SK-MEL-5 (cell line): ENCODE results near the gene WNT9B. TPM values are rescaled to one million over a fixed set of nuclear protein-coding genes. Genes with fewer than 3 reads are reported as not detected.

Source experiments
- DNase-seq: peaks from one replicate; pipeline ENCODE4 v3.0.0-alpha.2; 2016; ENCODE audit warnings: low read depth, low spot score
- in situ Hi-C: cut with HindIII; loops from 2 replicates; pipeline ENCODE4 v1.10.0; 2016; ENCODE audit warnings: low sequenced_read_pairs, high pct_unique_total_duplicates, low pct_unique_long_range_greater_than_20kb
- total RNA-seq: library from RNA; depleted of rRNA; stranded (reverse); fragments of >200 nt; shearing (Covaris generic); gene quantifications from 2 replicates; pipeline ENCODE4 v1.2.3, GENCODE V29; 2014

The WNT9B gene
- total RNA-seq, 1 experiment from 2014 or later: not detected

GRCh38 chr17:46872421-46872820 is 21.0 kb downstream of the WNT9B start:
- in situ Hi-C loops: no loop called here
- no peak for DNase-seq

GRCh38 chr17:46873941-46874645 is 22.7 kb downstream of the WNT9B start:
- no peak for DNase-seq
- in situ Hi-C loops: no loop called here

GRCh38 chr17:46874906-46875305 is 23.5 kb downstream of the WNT9B start:
- DNase-seq: no peak
- in situ Hi-C loops: no loop called here

DNA sequence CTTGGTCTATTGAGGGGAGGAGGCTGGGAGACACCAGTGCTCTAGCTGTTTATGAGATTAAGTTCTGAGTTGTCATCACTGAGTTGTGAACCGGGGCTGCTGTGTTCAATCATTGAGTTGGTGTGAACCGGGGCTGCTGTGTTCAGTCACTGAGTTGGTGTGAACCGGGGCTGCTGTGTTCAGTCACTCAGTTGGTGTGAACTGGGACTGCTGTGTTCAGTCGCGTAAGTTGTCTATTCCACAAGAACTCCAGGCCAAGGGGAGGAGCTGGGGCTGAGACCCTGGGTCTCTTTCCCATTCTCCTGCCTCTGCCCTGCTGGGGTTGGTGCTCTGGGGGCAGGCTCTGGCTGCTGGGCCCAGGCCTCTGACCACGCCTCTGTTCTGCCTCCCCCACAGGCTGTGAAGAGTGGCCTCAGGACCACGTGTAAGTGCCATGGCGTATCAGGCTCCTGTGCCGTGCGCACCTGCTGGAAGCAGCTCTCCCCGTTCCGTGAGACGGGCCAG is 24.5 kb downstream of the WNT9B start:
- DNase-seq: no peak

DNA sequence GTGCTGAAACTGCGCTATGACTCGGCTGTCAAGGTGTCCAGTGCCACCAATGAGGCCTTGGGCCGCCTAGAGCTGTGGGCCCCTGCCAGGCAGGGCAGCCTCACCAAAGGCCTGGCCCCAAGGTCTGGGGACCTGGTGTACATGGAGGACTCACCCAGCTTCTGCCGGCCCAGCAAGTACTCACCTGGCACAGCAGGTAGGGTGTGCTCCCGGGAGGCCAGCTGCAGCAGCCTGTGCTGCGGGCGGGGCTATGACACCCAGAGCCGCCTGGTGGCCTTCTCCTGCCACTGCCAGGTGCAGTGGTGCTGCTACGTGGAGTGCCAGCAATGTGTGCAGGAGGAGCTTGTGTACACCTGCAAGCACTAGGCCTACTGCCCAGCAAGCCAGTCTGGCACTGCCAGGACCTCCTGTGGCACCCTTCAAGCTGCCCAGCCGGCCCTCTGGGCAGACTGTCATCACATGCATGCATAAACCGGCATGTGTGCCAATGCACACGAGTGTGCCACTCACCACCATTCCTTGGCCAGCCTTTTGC is 25.0 kb downstream of the WNT9B start:
- peak; percentile 15 for DNase-seq
- in situ Hi-C loops: no loop called here

More for the DNA sequence above, 24.5 kb downstream of the WNT9B start:
- in situ Hi-C loops: no loop called here

DNA sequence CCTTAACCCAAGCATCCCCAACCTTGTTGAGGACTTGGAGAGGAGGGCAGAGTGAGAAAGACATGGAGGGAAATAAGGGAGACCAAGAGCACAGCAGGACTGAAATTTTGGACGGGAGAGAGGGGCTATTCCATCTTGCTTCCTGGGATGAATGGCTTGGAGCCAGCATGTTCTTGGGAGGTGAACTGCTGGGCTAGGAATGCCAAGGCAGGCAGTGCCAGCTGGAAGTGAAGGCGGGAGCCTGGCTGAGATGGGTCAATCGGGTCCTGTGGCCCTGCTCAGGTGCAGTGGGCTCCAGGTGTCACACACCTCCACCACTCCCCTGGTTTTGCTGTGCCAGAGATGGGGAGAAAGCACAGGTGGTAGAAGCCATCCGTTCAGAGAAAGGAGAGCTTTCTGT is 25.5 kb downstream of the WNT9B start:
- no peak for DNase-seq
- in situ Hi-C loops: no loop called here

GRCh38 chr17:46877466-46877865 is 26.1 kb downstream of the WNT9B start:
- no peak for DNase-seq
- in situ Hi-C loops: no loop called here

DNA sequence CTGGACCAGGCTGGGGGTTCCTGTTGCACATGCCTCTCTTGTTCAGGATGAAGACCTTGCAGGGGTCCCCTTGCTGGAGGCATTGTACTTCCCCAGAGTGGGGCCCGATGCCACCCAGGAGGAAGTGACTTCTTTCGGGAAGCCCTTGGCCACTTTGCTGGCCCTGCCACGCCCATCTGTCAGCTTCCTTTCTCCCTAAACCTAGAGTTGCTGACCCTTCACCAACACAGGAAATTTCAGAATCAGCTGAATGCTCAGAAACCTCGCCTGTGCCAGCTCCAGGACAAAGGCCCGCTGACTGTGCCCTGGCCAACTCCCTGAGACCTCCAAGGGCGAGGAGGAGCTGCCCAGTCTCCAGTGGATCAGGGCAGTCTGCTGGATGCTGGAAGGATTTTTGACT is 26.7 kb downstream of the WNT9B start:
- DNase-seq: no peak
- in situ Hi-C loops: no loop called here

GRCh38 chr17:46879101-46879500 is 27.7 kb downstream of the WNT9B start:
- in situ Hi-C loops: no loop called here
- DNase-seq: no peak

DNA sequence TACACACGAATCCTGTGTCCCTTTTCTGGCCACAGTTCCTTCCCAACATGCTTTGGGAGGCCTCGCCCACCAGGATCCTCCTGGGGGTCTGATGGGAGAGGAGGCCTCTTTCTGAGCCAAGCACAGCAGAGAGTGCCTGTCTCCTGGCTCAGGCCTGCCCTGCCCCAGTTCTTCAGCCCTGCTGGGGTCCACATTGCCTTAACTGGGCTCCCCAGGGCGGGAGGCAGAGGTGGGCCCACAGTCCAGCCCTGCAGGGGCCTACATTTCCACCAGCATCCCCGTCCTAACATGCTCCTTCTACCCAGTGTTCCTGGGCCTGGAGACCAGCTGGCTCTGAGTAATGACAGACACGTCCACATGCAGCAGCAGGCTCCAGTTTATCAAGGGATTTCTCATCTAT is 29.6 kb downstream of the WNT9B start:
- in situ Hi-C loops: no loop called here
- DNase-seq: no peak

DNA sequence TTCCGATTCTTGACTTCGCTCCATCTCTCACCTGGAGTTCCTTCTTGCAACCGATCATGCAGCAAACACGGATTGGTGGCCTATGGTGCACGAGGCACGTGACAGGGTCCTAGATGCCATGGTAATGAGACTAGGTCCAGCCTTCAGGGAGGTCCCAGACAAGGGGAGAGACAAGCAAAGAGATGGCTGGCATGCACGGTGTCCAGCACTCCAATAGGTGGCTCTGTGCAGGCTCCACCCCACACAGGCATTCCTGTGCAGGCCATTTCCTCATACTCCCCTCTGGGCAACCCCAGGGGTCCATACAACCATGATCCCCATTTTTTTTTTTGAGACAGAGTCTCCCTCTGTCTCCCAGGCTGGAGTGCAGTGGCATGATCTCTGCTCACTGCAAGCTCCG is 31.3 kb downstream of the WNT9B start:
- in situ Hi-C loops: no loop called here
- DNase-seq: no peak

- DNase-seq: no peak
Measured at GRCh38 chr17:46883871-46884520, 32.6 kb downstream of the WNT9B start.

DNA sequence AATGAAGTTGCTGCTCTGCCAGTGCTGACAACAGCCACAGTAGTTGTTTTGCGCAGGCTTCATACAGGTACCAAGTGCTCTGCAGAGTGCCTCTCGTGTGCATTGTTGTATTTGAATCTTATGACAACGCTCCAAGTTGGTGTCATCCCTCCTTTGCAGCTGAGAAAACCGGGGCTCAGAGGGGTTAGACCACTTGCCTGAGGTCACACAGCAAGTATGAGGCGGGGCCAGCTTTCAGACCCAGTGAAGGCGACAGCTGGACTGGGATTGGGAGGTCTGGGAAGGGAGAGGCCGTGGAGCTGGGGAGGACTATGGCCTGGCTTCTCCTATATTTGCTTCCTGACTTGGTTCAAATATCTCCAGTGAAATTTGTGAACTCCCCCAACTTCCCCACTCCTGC is 33.2 kb downstream of the WNT9B start:
- DNase-seq: no peak
- in situ Hi-C loops: no loop called here

More at GRCh38 chr17:46883871-46884520, 32.6 kb downstream of the WNT9B start:
- in situ Hi-C loops: no loop called here

- DNase-seq: no peak
- in situ Hi-C loops: no loop called here
Measured at GRCh38 chr17:46885415-46886309, 34.3 kb downstream of the WNT9B start.

DNA sequence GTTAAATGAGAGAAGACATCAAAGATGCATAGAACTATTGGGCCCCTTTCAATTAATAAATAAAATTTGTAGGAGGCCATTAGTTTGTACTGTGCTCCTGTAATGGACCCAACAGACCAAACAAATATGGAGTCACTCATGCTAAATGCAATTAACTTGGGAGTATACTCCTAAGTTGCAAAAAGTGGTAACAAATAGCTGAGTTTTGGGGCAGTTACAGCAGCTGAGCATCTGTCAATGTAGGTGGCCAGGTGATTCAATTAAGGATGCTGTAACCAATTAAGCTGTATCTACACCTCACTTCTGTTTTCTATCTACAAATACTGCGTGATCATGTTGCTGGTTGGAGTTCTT is 34.9 kb downstream of the WNT9B start:
- in situ Hi-C loops: no loop called here
- DNase-seq: no peak

DNA sequence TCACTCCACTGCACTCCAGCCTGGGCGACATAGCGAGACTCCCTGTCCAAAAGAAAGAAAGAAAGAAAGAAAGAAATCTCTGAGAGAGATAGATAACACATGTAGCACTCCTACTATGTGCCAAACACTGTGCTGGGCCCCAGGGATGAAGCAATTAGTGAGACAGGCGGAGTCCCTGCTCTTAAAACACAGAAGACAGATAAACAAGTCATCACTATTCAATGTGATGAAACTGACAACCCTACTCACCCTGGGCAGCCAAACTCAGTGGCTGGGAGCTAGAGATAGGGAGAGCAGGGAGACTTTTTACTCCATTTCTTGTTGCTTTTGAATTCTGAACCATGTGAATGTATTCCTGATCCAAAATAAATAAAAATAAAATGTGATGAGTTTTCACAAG is 36.3 kb downstream of the WNT9B start:
- DNase-seq: no peak
- in situ Hi-C loops: no loop called here

DNA sequence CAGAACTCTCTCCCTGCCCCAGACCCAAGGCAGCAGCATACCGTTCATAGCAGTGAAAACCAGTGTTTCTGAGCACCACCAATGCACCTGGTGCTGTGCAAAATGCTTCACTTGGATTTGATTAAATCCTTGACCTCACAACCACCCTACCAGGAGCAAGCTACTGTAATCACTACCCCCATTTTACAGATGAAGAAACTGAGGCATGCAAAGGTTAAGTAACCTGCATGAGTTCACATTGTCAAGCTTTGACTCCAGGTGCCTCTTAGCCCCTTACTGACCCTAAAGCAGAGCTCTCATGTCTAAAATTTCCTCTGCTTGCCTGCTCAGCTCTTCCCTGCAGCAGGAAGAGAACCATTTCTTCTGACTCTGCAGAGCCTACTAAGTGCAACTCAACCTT is 37.3 kb downstream of the WNT9B start:
- in situ Hi-C loops: no loop called here
- no peak for DNase-seq

DNA sequence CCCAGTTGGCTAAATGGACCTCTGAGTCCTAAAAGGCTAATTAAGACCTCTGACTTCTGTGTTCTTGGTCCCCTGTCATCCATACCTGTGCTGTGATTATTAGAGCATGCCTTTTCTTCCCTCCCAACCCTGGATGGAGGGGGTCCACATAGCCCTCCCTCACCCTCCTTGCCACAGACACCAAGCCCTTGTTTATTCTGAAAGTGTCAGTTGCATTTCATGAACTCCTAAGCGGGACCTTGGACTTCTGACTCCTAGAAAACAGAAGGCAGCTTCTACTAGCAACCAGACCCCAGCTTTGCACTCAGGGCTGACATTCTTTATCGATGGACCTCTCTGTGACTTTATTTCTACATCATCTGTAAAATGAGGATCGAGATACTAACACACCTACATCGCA is 38.1 kb downstream of the WNT9B start:
- DNase-seq: no peak
- in situ Hi-C loops: no loop called here
